T-helper 2 cell treated with Interferon-gamma antibody and Interleukin-4, amounts not matched to agents 5 μg/mL and 100 μg/mL, for 36 hours (primary cell): Measurements from ENCODE around the gene PHEX.

Source experiments
- DNase-seq: peaks from one replicate; pipeline ENCODE4 v3.0.0; 2021; ENCODE audit warnings: low spot score
- H3K27ac Mint-ChIP-seq: one replicate; pipeline ENCODE4 v1.8.0; 2021; ENCODE audit warnings: mild to moderate bottlenecking, mixed read lengths
- H3K27me3 Mint-ChIP-seq: one replicate; pipeline ENCODE4 v1.8.0; 2021; ENCODE audit warnings: low read depth, mixed read lengths
- H3K36me3 Mint-ChIP-seq: one replicate; pipeline ENCODE4 v1.8.0; 2021; ENCODE audit warnings: low read depth, mixed read lengths
- H3K4me1 Mint-ChIP-seq: one replicate; pipeline ENCODE4 v1.8.0; 2021; ENCODE audit warnings: low read depth, mixed read lengths
- H3K4me3 Mint-ChIP-seq: one replicate; pipeline ENCODE4 v1.8.0; 2022; ENCODE audit warnings: mild to moderate bottlenecking, moderate library complexity, mixed read lengths
- H3K9me3 Mint-ChIP-seq: one replicate; pipeline ENCODE4 v1.8.0; 2021; ENCODE audit warnings: mixed read lengths

Gene PHEX

DNA sequence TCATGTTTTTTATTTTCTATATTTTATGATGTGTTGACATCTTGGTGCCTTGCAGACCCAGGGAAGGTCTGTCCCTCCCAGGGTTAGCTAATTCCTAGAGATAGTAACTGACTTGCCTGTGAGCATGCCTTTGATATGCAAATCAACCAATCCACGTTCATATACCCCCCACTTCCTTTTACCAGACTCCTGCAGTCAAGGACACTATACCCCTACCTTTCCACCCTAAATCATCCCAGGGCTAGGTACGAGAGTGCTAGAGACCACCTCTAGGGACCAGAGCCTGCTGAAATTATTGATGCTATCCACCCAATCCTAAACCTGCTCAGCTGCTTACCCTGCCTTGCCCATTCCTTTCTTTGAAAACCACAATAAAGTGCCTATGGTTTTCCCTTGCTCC is 7.5 kb upstream of the PHEX start:
- Mint-ChIP-seq H3K9me3 (no peaks in the 10 kb centered on the region), H3K27ac (no peak overlapping the region), H3K4me1 (no peaks in the 10 kb centered on the region), H3K36me3 (no peaks in the 10 kb centered on the region), H3K27me3 (no peaks in the 10 kb centered on the region), H3K4me3 (no peak overlapping the region)
- DNase-seq, result no peak

- no peaks in the 10 kb centered on the region for H3K9me3 Mint-ChIP-seq
- no peaks in the 10 kb centered on the region for H3K36me3 Mint-ChIP-seq
- no peak overlapping the region for H3K4me3 Mint-ChIP-seq
- no peaks in the 10 kb centered on the region for H3K4me1 Mint-ChIP-seq
- no peaks in the 10 kb centered on the region for H3K27me3 Mint-ChIP-seq
- no peak for DNase-seq
- no peak overlapping the region for H3K27ac Mint-ChIP-seq
These were observed 6.4 kb upstream of the PHEX start for GRCh38 chrX:22025751-22026150.

DNA sequence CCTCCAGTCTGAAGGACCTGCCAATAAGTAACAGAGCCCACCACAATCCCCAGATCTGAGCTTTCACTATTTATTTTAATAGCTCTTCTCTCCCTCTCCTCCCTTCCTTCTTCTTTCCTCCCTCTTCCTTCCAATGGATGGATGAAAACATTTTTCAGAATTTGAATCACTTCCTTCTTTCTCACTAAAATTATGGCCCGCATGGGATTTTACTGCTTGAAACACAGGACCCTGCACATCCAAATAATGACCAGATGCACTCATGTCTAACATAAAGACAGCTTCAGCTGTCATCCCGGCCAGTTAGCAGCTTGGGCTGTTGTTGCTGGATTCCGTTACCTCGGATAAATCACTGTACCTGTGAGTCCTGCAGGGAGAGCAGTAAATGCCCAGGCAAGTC is 5.4 kb upstream of the PHEX start:
- DNase-seq, result no peak
- Mint-ChIP-seq H3K4me3 (no peak overlapping the region), H3K4me1 (no peaks in the 10 kb centered on the region), H3K36me3 (no peaks in the 10 kb centered on the region), H3K27me3 (no peaks in the 10 kb centered on the region), H3K27ac (no peak overlapping the region), H3K9me3 (no peaks in the 10 kb centered on the region)

DNA sequence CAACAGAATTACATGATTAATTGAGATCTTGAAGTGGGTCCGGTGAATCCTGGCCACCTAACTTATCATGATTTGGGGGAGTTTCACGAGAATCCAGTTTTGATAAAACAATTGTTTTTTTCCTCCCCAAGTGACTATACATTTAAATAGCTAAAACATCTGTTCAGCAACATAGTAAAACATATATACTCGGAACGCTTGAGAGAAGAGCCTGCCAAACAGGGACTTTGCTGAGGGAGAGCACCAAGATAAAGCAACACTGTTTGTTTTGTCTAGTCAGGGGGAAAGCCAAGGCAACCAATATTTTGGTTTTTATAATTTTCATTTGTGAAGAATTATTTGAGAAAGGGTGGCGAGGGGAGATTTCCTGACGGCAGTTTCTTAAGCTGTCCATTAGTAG is 381 bp downstream of the PHEX start:
- Mint-ChIP-seq H3K4me1 (no peaks in the 10 kb centered on the region), H3K9me3 (no peaks in the 10 kb centered on the region), H3K4me3 (no peak overlapping the region), H3K27me3 (no peaks in the 10 kb centered on the region), H3K36me3 (no peaks in the 10 kb centered on the region), H3K27ac (no peak overlapping the region)
- DNase-seq, result no peak

DNA sequence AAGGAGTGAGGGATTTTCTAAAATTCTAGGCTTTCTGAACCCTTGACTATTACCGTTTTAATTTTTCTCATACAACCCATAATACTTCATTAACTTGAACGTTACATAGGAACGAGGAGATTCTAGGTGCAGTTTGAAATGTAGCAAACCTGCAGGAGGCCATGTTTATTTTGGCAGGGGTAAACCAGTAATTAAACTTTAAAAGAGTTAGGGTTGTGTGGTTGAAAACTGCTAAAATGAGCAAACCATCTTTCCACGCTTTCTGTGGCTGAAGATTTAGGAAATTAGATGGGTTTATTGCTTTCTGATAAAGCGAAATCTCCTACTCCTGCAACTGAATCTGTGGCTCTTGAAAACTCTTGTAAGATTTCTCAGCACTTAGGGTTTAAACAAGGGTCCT is 1.7 kb downstream of the PHEX start:
- Mint-ChIP-seq H3K4me1 (peaks cover 3% of the 10 kb centered on the region), H3K9me3 (no peaks in the 10 kb centered on the region), H3K4me3 (no peak overlapping the region), H3K27me3 (no peaks in the 10 kb centered on the region), H3K27ac (no peak overlapping the region), H3K36me3 (no peaks in the 10 kb centered on the region)
- DNase-seq, result no peak

- peaks cover 3% of the 10 kb centered on the region for H3K4me1 Mint-ChIP-seq
- no peaks in the 10 kb centered on the region for H3K27me3 Mint-ChIP-seq
- no peak for DNase-seq
- no peak overlapping the region for H3K27ac Mint-ChIP-seq
- no peaks in the 10 kb centered on the region for H3K36me3 Mint-ChIP-seq
- no peaks in the 10 kb centered on the region for H3K9me3 Mint-ChIP-seq
- H3K4me3 Mint-ChIP-seq, result no peak overlapping the region
These were observed 3.1 kb downstream of the PHEX start for GRCh38 chrX:22035236-22035635.

DNA sequence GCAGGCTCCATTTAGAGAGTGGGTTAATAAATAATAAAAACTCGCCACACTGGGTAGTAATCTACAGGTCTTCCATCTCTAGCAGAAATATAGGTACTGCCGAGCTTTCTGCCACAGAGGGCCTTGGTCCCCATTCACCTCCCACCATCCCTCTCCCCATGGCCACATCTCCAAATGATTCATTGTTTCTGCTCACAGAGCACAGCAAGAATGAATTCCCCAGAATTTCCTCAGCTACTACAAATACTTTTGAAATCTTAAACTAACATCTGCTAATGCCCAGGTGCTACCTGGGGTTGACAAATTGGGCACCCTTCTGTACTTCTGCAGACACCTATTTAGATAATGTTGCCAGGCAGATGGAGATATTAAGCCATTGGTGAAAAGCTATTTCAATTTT is 5.1 kb downstream of the PHEX start:
- Mint-ChIP-seq H3K36me3 (no peaks in the 10 kb centered on the region), H3K27me3 (no peaks in the 10 kb centered on the region), H3K9me3 (no peaks in the 10 kb centered on the region), H3K4me3 (no peak overlapping the region), H3K4me1 (peaks cover 3% of the 10 kb centered on the region), H3K27ac (no peak overlapping the region)
- DNase-seq, result peak; percentile 4

GRCh38 chrX:22037911-22038537 is 5.9 kb downstream of the PHEX start:
- Mint-ChIP-seq H3K4me1 (peaks cover 3% of the 10 kb centered on the region), H3K4me3 (peak overlapping the region; percentile 36), H3K9me3 (no peaks in the 10 kb centered on the region), H3K36me3 (no peaks in the 10 kb centered on the region), H3K27ac (no peak overlapping the region), H3K27me3 (no peaks in the 10 kb centered on the region)
- DNase-seq, result no peak

GRCh38 chrX:22039541-22039940 is 7.4 kb downstream of the PHEX start:
- H3K27me3 Mint-ChIP-seq, result no peaks in the 10 kb centered on the region
- H3K27ac Mint-ChIP-seq, result no peak overlapping the region
- no peak overlapping the region for H3K4me3 Mint-ChIP-seq
- H3K4me1 Mint-ChIP-seq, result peaks cover 3% of the 10 kb centered on the region
- no peaks in the 10 kb centered on the region for H3K36me3 Mint-ChIP-seq
- DNase-seq, result no peak
- no peaks in the 10 kb centered on the region for H3K9me3 Mint-ChIP-seq

GRCh38 chrX:22040184-22040583 is 8.1 kb downstream of the PHEX start:
- H3K4me3 Mint-ChIP-seq, result no peak overlapping the region
- no peak overlapping the region for H3K27ac Mint-ChIP-seq
- H3K27me3 Mint-ChIP-seq, result no peaks in the 10 kb centered on the region

GRCh38 chrX:22041907-22042530 is 9.9 kb downstream of the PHEX start:
- Mint-ChIP-seq H3K4me3 (no peak overlapping the region), H3K27ac (no peak overlapping the region), H3K4me1 (peaks cover 3% of the 10 kb centered on the region)

More at GRCh38 chrX:22040184-22040583, 8.1 kb downstream of the PHEX start:
- Mint-ChIP-seq H3K9me3 (no peaks in the 10 kb centered on the region), H3K4me1 (peaks cover 3% of the 10 kb centered on the region), H3K36me3 (no peaks in the 10 kb centered on the region)
- DNase-seq, result no peak

DNA sequence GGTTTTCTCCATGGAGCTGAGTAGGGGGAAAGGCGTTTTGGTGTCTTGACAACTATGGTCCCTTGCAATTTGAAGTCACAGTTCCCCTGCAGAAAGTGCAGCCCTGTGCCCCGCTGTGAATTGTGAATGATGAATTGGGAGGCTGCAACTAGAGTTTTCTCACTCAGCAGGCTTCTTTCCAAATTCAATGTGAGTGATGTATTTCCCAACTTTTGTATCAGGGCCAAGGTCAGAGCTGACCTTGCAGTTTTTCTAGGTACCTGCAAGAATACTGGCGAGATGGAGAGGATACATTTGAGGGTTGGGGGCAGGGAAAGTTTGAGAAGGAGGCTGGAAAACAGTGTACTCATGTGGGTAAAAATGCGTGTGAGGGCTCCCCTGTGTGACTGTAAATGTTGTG is 11.7 kb downstream of the PHEX start:
- Mint-ChIP-seq H3K4me3 (no peak overlapping the region), H3K27me3 (no peaks in the 10 kb centered on the region), H3K9me3 (no peaks in the 10 kb centered on the region), H3K36me3 (no peaks in the 10 kb centered on the region), H3K27ac (no peak overlapping the region), H3K4me1 (no peaks in the 10 kb centered on the region)
- no peak for DNase-seq

More at GRCh38 chrX:22041907-22042530, 9.9 kb downstream of the PHEX start:
- Mint-ChIP-seq H3K9me3 (no peaks in the 10 kb centered on the region), H3K27me3 (no peaks in the 10 kb centered on the region), H3K36me3 (no peaks in the 10 kb centered on the region)
- DNase-seq, result no peak

- Mint-ChIP-seq H3K27me3 (no peaks in the 10 kb centered on the region), H3K9me3 (no peaks in the 10 kb centered on the region), H3K27ac (no peak overlapping the region), H3K4me3 (no peak overlapping the region), H3K4me1 (no peaks in the 10 kb centered on the region), H3K36me3 (no peaks in the 10 kb centered on the region)
- no peak for DNase-seq
These were observed 15.3 kb downstream of the PHEX start for GRCh38 chrX:22047468-22047867.

DNA sequence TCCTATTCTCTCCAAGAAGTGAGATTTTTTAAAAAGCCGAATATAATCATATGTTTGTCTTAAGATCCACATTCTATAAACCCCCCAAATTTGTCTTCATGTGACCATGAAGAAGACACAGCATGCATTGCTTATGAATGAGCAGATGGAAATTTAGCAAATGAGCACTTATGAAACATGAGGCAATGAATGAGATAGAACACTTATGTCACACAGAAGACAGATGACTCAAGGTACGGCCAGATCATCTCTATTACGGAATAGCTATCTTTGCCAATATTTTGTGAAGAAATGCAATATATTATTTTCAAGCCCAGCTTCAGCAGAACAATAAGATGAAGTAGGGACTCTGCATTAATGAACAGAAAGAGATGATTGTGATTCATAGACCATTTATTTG is 21.4 kb downstream of the PHEX start:
- no peaks in the 10 kb centered on the region for H3K9me3 Mint-ChIP-seq
- H3K27me3 Mint-ChIP-seq, result no peaks in the 10 kb centered on the region
- H3K27ac Mint-ChIP-seq, result no peak overlapping the region
- no peaks in the 10 kb centered on the region for H3K36me3 Mint-ChIP-seq
- no peak for DNase-seq
- H3K4me1 Mint-ChIP-seq, result no peaks in the 10 kb centered on the region
- no peak overlapping the region for H3K4me3 Mint-ChIP-seq

- no peak for DNase-seq
These were observed 24.1 kb downstream of the PHEX start for GRCh38 chrX:22056235-22056634.

More at GRCh38 chrX:22056235-22056634, 24.1 kb downstream of the PHEX start:
- no peaks in the 10 kb centered on the region for H3K27me3 Mint-ChIP-seq
- no peaks in the 10 kb centered on the region for H3K36me3 Mint-ChIP-seq
- H3K9me3 Mint-ChIP-seq, result no peaks in the 10 kb centered on the region
- H3K4me3 Mint-ChIP-seq, result no peak overlapping the region
- H3K27ac Mint-ChIP-seq, result no peak overlapping the region
- H3K4me1 Mint-ChIP-seq, result peaks cover 13% of the 10 kb centered on the region
